Left ventricle myocardium inferior (tissue), 1 donor: ENCODE measurements around the gene SYNPO2. TPM values are rescaled to one million over a fixed set of nuclear protein-coding genes. Genes with fewer than 3 reads are reported as not detected.

Experiments
- DNase-seq: peaks from one replicate; pipeline ENCODE4 v3.0.0-alpha.2; 2020
- H3K27ac ChIP-seq: fragments of 200-600 bp; replicated peaks from 2 replicates; pipeline ENCODE4 v1.8.0; 2021
- H3K27me3 ChIP-seq: fragments of 200-600 bp; 2 replicates; pipeline ENCODE4 v1.8.0; 2021; ENCODE audit warnings: low read depth
- H3K36me3 ChIP-seq: fragments of 200-600 bp; 2 replicates; pipeline ENCODE4 v1.8.0; 2021
- H3K4me1 ChIP-seq: fragments of 200-600 bp; 2 replicates; pipeline ENCODE4 v1.8.0; 2021
- H3K4me3 ChIP-seq: fragments of 200-600 bp; 2 replicates; pipeline ENCODE4 v1.8.0; 2021; ENCODE audit warnings: mild to moderate bottlenecking, moderate library complexity
- H3K9me3 ChIP-seq: fragments of 200-600 bp; replicated peaks from 2 replicates; pipeline ENCODE4 v1.8.0; 2021
- intact Hi-C: fragments of 100-400 bp; cut with micrococcal nuclease; formaldehyde crosslinking; loops from one replicate; pipeline ENCODE4 v1.11.0; 2022
- total RNA-seq: library from RNA; stranded (reverse); fragmentation: NEBNext Ultra II Directional; extraction: Animal tissue kit (Norgen Biotek cat#: 25700); gene quantifications from one replicate; pipeline ENCODE4 v1.2.1, GENCODE V29; 2021
- TF ChIP-seq, protein P1 (sequence below): fragments of 200-600 bp; IDR thresholded peaks from 2 replicates; pipeline ENCODE4 v1.8.0; 2021; ENCODE audit warnings: antibody characterized with exemption, mild to moderate bottlenecking, borderline replicate concordance
- donor health status: DM: no; HTN: yes; CAD: no; lungs with severe emphysema.

Gene SYNPO2
- total RNA-seq, 1 donor from 2014 or later, result 239 TPM

DNA sequence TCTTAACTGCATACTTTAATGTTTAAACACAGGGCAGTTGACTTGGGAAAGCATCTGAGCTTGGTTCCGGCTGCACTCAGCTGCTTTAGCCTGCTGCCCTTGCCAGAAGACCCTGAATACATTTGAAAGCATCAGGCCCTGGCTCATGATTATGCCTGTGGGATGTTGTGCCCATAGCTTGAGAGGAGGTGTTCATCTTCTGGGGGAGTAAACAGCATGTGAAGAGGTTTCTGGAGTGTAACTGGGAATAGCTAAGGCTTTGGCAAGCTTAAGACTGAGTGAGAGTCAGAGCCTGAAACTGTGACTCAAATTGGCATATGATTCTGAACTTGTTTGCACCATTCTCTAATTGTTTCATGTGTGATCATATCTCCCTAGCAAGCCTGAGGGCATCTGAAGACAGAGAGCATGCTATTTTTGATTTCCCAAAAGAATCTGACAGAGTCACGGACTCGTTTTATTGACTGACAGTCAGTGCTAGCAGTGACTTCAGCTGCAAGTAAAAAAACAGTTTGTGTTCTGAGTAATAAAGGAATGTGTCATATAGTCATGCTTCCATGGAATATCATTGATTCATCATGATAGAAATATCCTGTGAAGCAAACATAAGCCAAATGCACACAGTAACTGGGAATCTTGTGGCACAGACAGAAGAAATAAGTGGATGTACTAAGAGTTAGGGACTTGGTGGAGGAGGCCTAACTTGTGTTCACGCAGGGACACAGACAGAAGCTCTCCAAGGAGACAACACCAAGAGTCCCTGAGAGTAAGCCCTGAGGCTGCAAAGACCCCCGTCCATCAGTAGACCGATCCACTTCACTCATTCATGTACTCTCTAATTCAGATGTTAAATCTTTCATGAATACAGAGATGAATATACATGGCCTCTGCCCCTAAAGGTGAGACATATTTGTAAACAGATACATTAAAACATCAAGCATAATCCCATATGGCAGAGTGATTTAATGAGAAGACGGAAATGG, 100.7 kb downstream of the SYNPO2 start:
- no peaks in the 10 kb centered on the region for H3K9me3 ChIP-seq
- intact Hi-C loops, result no loop called here
- H3K4me3 ChIP-seq, result no peak overlapping the region
- H3K27me3 ChIP-seq, result no peaks in the 10 kb centered on the region
- H3K36me3 ChIP-seq, result no peaks in the 10 kb centered on the region
- peak overlapping the region; percentile 65 for H3K27ac ChIP-seq
- TF ChIP-seq, protein P1, sequence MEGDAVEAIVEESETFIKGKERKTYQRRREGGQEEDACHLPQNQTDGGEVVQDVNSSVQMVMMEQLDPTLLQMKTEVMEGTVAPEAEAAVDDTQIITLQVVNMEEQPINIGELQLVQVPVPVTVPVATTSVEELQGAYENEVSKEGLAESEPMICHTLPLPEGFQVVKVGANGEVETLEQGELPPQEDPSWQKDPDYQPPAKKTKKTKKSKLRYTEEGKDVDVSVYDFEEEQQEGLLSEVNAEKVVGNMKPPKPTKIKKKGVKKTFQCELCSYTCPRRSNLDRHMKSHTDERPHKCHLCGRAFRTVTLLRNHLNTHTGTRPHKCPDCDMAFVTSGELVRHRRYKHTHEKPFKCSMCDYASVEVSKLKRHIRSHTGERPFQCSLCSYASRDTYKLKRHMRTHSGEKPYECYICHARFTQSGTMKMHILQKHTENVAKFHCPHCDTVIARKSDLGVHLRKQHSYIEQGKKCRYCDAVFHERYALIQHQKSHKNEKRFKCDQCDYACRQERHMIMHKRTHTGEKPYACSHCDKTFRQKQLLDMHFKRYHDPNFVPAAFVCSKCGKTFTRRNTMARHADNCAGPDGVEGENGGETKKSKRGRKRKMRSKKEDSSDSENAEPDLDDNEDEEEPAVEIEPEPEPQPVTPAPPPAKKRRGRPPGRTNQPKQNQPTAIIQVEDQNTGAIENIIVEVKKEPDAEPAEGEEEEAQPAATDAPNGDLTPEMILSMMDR, result no peak
- no peak for DNase-seq
- peaks cover 90% of the 10 kb centered on the region for H3K4me1 ChIP-seq

DNA sequence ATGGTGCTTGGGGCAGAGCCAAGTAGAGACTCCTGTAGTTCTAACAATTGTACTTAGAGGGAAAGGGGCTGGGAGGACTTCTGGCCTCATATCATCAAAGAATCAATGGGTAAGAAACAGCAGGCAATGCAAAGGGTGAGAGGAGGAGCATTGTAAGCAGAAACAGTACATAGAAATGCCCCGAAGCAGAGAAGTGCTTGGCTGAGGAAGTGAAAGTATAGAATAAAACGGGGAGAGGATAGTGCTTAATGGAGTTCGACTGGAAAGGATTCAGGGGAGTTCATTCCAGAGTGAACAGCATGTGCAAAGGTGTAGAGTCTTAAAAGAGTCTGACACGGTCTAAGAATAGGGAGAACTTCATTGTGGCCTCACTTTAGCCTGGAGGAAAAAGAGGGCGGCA, 103.0 kb downstream of the SYNPO2 start:
- H3K4me3 ChIP-seq, result no peak overlapping the region
- H3K27me3 ChIP-seq, result no peaks in the 10 kb centered on the region
- no peak for DNase-seq
- intact Hi-C loops, result no loop called here
- no peaks in the 10 kb centered on the region for H3K9me3 ChIP-seq
- H3K27ac ChIP-seq, result peak overlapping the region; percentile 31
- TF ChIP-seq, protein P1, result no peak
- no peaks in the 10 kb centered on the region for H3K36me3 ChIP-seq
- peaks cover 90% of the 10 kb centered on the region for H3K4me1 ChIP-seq

DNA sequence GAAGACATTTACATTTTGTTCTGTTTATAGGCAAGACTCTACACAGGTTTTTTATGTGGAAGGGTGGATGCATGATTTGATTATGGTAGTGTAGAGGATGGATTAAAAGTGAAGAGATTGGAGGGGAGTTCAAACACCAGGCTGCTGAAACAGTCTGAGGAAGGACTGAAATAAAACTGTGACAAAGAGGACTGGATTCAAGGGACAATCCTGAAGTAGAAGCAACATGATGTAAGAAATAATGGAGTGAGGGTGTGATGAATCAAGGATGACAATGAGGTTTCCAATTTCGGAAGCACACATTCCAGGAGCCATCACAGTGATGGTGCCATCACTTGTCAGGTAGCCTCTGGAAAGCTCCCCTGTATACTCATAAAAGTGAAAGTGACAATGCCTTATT, 103.5 kb downstream of the SYNPO2 start:
- TF ChIP-seq, protein P1, result no peak
- H3K27me3 ChIP-seq, result no peaks in the 10 kb centered on the region
- no peaks in the 10 kb centered on the region for H3K36me3 ChIP-seq
- H3K9me3 ChIP-seq, result no peaks in the 10 kb centered on the region
- peak overlapping the region; percentile 31 for H3K27ac ChIP-seq
- no peak for DNase-seq
- H3K4me3 ChIP-seq, result no peak overlapping the region
- peaks cover 87% of the 10 kb centered on the region for H3K4me1 ChIP-seq
- intact Hi-C loops, result no loop called here

DNA sequence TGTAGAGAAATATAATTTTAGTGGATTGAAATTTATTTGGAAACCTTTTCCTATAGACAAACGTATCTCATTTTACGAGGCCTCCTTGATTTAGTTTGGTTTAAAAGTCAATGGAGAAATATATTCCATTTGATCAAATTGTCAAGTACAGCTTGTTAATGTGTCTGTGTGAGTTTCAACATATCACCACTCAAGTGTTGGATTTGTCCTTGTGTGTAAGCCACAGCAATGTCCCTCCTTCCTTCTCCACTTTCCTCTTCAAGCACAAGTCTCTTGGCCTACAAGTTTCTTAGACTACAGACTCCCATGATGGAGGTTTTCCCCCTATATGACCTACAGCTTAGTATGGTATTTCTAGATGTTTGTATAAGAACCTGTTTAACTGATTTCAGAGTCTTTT, 104.7 kb downstream of the SYNPO2 start:
- Histone ChIP-seq H3K27me3 (no peaks in the 10 kb centered on the region), H3K27ac (peak overlapping the region; percentile 44), H3K4me3 (no peak overlapping the region), H3K9me3 (no peaks in the 10 kb centered on the region), H3K4me1 (peaks cover 87% of the 10 kb centered on the region), H3K36me3 (no peaks in the 10 kb centered on the region)
- DNase-seq, result no peak
- TF ChIP-seq, protein P1, result no peak
- intact Hi-C loops, result no loop called here

DNA sequence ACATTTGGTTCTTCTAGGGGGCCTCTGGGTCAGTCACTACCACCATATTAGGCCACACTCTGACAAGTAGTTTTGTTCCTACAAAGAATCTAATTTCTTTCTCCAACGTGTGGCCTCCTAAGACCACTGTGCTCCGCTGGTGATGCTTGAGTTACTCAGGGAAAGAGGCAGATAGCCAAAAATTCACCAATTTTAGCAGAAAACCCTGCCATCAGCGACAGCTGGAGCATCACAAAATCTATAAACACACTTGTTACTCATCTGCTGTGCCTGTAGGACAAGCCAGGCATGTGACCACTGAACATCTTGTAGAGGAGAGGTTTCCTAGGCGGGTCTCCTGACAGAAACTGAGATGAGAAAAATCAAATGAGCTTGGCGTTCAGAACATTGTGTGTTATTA, 105.4 kb downstream of the SYNPO2 start:
- intact Hi-C loops, result no loop called here
- DNase-seq, result no peak
- H3K27ac ChIP-seq, result peak overlapping the region; percentile 44
- peaks cover 87% of the 10 kb centered on the region for H3K4me1 ChIP-seq
- no peak overlapping the region for H3K4me3 ChIP-seq
- TF ChIP-seq, protein P1, result no peak
- H3K27me3 ChIP-seq, result no peaks in the 10 kb centered on the region
- no peaks in the 10 kb centered on the region for H3K36me3 ChIP-seq
- no peaks in the 10 kb centered on the region for H3K9me3 ChIP-seq
